Nucleus accumbens (tissue), 56 donors: Measurements from ENCODE around the gene FBLN2.

ENCODE experiments used
- DNase-seq, 56 donors: peaks; one replicate each; lab custom pipeline; 2025; lab: John Stamatoyannopoulos, UW

Gene FBLN2

GRCh38 chr3:13595485-13595884, 46.6 kb downstream of the FBLN2 start:
- DNase-seq = no peak

- DNase-seq = peak in 3 of 56 donors; percentile 9 to 27 (median 9)
These were observed 47.7 kb downstream of the FBLN2 start for GRCh38 chr3:13596426-13597205.

- no peak for DNase-seq
These were observed 48.7 kb downstream of the FBLN2 start for GRCh38 chr3:13597661-13598060.

- DNase-seq = no peak
These were observed 49.3 kb downstream of the FBLN2 start for GRCh38 chr3:13598201-13598600.

GRCh38 chr3:13598926-13599886, 50.3 kb downstream of the FBLN2 start:
- DNase-seq = peak in 12 of 56 donors; percentile 12 to 42 (median 24)

GRCh38 chr3:13599887-13600450, 51.0 kb downstream of the FBLN2 start:
- DNase-seq = no peak

GRCh38 chr3:13600950-13601691, 52.2 kb downstream of the FBLN2 start:
- no peak for DNase-seq

GRCh38 chr3:13601692-13602080, 52.8 kb downstream of the FBLN2 start:
- DNase-seq = no peak

GRCh38 chr3:13605555-13605954, 56.6 kb downstream of the FBLN2 start:
- no peak for DNase-seq

- no peak for DNase-seq
These were observed 59.1 kb downstream of the FBLN2 start for GRCh38 chr3:13607821-13608597.

- DNase-seq = no peak
These were observed 60.2 kb downstream of the FBLN2 start for GRCh38 chr3:13608969-13609725.

GRCh38 chr3:13610006-13610570, 61.2 kb downstream of the FBLN2 start:
- no peak for DNase-seq

- no peak for DNase-seq
These were observed 62.3 kb downstream of the FBLN2 start for GRCh38 chr3:13611221-13611620.

GRCh38 chr3:13612829-13613228, 63.9 kb downstream of the FBLN2 start:
- no peak for DNase-seq

- DNase-seq = no peak
These were observed 64.6 kb downstream of the FBLN2 start for GRCh38 chr3:13613343-13614190.

- no peak for DNase-seq
These were observed 65.7 kb downstream of the FBLN2 start for GRCh38 chr3:13614607-13615006.

GRCh38 chr3:13615019-13615528, 66.1 kb downstream of the FBLN2 start:
- DNase-seq = no peak
